Measurements from ENCODE around the gene NME3.

Gene NME3

DNA sequence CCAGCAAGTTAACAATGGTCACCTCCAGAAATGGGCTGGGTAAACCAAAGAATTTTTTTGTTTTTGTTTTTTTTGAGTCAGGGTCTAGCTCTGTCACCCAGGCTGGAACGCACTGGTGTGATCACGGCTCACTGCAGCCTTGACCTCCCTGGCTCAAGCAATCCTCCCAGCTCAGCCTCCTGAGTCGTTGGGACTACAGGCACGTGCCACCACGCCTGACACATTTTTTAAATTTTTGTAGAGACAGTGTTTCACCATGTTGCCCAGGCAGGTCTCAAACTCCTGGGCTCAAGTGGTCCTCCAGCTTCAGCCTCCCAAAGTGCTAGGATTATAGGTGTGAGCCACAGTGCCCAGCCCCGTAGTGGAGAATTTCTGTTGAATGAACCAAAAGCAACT lies 9.3 kb upstream of the NME3 start:
- TF ChIP-seq GATA1 (IDR thresholded peaks at IDR 0.05; ENCODE audit: low read depth, low read length) (no peak), POLR2A (IDR thresholded peaks at IDR 0.05; ENCODE audit: low read length) (no peak)
- no peak for DNase-seq

DNA sequence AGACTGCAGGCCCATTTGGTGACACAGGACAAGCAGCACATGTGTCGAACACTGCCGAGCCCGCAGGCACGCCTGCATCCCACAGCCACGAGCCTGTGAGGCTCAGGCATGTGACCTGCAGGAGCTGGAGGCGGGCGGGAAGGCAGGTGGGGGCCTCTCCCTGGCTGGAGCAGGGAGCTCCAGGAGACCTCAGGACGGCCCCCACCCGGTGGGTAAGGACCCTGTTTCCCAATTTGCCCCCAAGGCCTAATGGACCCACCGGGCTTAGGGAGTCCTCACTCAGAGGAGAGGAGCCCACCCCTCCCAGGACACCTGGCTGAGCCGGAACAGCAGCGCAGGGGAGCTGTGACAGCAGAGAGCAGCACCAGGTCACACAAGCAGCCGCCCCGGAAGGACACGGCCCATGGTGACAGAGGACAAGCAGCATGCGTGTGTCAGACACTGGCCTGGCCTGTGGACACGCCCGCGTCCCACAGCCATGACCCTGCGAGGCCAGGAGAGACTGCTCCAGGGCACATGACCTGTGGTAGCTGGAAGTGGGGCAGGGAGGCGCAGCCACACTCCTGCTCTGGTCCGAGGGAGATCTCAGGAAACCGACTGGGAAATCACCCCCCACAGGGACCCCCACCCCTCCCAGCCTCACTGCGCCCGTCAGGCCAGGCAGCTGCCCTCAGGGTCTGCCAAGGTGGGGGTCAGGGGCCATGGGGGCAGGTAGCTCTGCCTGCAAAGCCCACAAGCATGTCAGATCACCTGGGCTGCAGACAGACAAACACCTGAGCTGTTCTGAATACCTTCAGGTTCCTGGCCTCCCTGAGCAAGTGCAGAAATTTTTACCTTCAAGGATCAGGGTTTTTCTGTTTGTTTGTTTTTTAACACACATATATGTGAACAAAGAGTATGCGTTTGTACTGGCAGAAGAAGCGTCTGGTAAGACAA lies 8.7 kb upstream of the NME3 start:
- DNase-seq, result no peak
- TF ChIP-seq GATA1 (IDR thresholded peaks at IDR 0.05; ENCODE audit: low read depth, low read length) (no peak), POLR2A (IDR thresholded peaks at IDR 0.05; ENCODE audit: low read length) (peak; percentile 28)

DNA sequence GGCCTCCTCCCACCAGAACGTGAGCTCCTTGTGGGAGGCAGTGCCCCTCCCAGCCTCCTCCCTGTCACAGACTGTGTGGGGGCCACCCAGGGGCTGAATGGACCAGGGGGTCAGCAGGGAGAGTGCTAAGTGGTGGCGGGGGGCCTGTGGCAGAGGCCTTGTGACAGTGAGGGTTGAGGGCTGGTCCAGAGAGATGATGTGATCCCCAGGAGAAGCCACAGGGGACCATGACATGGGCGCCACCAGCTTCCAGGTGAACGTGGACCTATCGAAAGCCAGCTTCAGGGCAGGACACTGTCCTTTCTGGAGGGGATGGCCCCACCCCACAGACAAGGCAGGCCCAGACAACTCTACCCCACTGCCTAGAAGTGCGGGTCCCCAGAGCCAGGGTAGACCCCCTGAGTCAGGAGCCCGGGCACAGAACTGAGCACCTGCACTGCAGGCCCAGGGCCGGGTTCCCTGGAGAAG lies 7.9 kb upstream of the NME3 start:
- TF ChIP-seq GATA1 (IDR thresholded peaks at IDR 0.05; ENCODE audit: low read depth, low read length), result no peak
- TF ChIP-seq POLR2A (IDR thresholded peaks at IDR 0.05; ENCODE audit: low read length), result no peak
- no peak for DNase-seq

DNA sequence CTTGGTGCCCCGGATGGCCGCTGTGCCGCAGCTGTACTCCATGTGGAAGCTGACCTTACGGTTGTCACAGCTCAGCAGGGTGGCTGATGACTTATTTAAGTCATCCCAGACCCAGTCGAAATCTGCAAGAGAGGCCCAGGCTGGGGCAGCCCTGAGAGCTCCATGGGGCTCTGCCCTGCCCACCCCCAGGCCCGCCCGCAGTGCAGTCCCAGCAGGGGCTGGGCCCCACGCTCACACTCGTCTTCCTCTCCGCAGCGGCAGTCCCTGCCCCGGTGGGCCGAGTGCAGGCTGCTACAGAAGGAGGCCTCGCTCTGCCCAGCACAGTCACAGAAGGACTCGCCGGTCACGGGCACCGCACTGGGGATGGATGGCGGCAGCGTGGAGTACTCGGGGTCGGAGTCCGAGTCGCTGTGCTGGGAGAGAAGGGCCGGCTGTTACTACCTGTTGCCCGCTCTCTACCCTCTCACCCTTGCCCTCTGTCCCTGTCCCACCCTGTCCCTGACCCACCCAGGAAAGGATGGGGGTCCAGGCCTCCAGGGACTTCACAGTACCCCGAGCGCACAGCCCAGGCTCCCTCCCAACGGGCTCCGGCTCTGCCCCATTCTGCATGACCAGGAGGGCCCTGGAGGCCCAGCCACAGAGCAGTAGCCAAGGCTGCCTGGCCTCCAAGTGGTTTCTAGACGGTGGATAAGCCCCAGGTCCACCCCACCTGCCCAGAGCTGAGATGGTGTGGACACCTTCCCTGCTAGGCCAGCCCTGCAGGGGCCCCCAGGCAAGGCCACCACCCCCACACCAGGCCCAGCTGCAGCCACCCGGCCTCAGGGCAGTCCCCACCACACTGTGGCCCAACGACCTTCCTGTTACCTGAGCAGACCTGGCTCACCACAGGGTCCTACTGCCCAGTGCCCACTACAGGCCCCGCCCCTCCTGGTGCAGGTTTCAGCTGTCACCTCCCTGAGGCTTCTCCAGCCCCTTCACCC lies 7.1 kb upstream of the NME3 start:
- TF ChIP-seq POLR2A (IDR thresholded peaks at IDR 0.05; ENCODE audit: low read length) (no peak), GATA1 (IDR thresholded peaks at IDR 0.05; ENCODE audit: low read depth, low read length) (no peak)
- DNase-seq, result no peak

DNA sequence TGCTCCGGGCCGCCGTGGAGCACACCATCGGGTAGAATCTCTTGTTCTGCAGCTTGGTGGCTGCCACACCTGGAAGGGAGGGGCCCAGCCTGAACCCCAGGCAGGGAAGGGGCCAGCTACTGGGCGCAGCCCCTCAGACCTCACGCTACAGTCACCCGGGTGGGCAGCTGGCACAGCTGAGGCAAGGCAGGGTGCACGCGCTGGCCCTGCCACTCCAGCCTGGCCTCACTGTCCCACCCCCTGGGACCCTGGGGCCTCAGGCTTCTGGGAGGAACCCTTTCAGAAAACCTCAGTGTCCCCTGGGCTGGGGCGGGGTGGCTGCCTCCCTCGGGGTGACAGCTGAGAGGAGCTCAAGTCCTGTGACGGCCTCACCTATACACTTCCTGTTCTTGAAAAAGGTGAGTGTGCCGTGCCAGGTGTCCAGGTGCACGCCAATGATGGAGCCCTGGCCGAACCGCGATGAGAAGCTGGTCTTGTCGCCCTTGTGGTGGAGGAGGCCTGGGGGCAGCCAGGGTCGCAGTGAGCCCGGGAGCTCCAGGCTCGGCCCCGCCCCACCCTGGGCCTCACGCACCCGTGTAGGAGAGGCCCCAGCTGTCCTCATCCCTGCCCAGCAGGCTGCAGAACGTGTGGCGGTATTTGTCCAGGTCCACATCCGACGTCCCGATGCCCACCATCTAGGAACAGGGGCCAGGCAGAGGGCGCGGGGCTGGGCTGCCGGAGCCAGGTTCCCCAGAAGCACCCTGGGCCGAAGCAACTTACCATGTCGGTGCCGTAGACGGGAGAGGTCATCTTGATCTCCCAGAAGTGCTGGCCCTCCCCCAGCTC lies 6.2 kb upstream of the NME3 start:
- DNase-seq, result no peak
- TF ChIP-seq GATA1 (IDR thresholded peaks at IDR 0.05; ENCODE audit: low read depth, low read length) (no peak), POLR2A (IDR thresholded peaks at IDR 0.05; ENCODE audit: low read length) (peak; percentile 19)

DNA sequence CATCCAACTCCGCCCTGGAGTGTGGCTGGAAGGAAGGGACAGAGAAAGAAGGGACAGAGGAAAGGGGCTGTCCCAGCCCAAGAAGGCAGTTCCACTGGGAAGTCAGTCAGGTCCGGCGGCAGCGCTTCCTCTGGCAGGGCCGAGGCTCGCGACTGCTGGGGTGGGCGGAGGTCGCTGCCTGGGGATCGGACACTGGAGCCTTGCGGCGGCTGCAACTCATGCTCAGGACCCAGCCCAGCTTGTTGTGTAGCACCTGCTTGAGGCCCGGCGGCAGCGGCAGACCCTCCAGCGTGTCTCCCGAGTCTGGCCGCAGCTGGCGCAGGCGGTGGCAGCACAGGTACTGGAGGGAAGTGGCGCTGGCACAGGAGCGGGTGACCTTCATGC lies 5.6 kb upstream of the NME3 start:
- DNase-seq, result no peak
- TF ChIP-seq POLR2A (IDR thresholded peaks at IDR 0.05; ENCODE audit: low read length) (no peak), GATA1 (IDR thresholded peaks at IDR 0.05; ENCODE audit: low read depth, low read length) (no peak)

DNA sequence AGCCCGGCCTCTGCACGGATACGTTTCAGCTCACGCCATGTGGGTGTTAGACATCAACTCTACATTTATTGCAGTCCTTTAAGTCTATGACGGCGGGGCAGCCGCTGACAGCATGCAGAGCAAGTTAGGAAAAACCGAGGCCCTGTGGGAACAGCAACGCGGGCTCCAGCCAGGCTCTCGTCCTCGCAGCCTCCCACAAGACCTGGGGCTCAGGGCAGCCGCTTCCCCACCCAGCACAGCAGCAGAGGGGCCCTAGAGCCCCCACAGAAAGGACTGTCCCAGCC lies 5.3 kb upstream of the NME3 start:
- no peak for DNase-seq
- TF ChIP-seq GATA1 (IDR thresholded peaks at IDR 0.05; ENCODE audit: low read depth, low read length) (no peak), POLR2A (IDR thresholded peaks at IDR 0.05; ENCODE audit: low read length) (no peak)

DNA sequence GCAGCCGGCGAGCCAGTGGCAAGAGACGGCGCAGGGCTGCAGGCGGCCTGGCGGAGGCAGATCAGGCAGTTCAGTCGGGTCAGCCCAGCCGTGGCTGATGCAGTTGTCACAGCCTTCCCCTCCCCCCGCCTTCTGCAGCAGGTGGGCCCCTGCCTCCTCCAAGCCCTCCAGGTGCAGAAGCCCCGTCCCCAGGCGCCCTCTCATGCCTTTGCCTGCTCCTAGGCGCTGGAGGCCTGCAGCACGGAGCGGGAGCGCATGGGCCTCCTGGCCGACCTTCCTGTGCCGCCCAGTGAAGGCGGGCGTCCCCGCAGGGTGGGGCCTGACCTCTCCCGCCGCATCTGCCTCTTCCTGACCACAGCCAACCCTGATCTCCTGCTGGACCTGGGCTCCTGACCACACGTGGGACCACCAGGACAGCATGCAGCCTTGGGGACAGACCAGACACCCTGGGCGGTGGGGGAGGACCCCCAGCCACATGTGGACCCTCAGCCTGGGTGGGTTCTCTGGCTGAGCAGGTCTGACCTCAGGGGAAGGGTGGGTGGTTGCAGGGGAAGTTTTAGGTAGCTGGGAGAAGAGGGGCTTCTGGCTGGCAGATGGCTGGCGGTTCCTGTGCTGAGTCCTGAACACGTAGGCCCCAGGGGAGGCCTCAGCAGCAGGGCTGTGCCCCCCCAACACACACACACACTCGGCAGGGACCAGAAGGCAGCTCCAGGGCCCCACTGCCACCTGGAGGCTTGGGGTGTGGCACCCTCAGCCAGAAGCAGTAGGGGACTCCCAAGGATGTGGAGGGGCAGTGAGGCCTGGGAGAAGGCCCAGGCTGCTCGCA lies 4.7 kb upstream of the NME3 start:
- TF ChIP-seq POLR2A (IDR thresholded peaks at IDR 0.05; ENCODE audit: low read length) (no peak), GATA1 (IDR thresholded peaks at IDR 0.05; ENCODE audit: low read depth, low read length) (no peak)
- no peak for DNase-seq

DNA sequence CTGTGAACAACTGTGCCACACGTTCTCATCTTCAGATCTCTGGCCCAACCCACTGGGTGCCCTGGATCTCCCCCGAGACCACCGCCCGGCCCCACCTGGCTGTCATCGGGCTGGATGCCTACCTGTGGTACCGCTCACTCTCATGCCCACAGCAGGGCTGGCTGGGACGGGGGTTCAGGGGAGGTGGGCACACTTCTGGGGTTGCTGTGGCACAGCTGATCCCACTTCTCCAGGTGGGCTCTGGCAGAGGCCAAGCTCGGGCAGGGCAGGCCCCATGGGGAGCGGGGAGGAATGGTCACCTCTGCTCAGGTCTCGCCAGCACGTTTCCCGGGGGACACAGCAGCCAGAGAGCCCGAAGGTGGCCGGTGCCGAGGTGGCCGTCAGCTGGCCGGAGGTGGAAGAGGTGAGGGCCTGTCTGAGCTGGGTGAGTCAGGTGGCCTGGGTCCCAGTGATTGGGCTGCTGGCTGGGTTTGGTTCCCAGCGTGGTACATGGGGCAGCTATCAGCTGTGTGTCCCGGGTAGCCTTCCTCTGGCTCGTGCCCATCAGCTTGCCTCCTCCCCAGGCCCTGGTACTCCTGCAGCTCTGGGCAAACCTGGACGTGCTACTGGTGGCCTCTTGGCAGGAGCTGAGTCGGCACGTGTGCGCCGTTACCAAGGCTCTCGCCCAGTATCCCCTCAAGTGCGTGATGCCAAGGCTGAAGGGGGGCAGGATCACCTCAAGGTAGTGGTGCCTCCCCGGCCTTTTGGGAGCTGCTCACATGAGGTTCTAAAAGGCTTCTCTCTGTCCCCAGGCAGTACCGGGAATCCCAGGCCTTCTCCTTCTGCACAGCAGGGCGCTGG lies 3.9 kb upstream of the NME3 start:
- TF ChIP-seq POLR2A (IDR thresholded peaks at IDR 0.05; ENCODE audit: low read length) (no peak), GATA1 (IDR thresholded peaks at IDR 0.05; ENCODE audit: low read depth, low read length) (no peak)
- DNase-seq, result no peak

DNA sequence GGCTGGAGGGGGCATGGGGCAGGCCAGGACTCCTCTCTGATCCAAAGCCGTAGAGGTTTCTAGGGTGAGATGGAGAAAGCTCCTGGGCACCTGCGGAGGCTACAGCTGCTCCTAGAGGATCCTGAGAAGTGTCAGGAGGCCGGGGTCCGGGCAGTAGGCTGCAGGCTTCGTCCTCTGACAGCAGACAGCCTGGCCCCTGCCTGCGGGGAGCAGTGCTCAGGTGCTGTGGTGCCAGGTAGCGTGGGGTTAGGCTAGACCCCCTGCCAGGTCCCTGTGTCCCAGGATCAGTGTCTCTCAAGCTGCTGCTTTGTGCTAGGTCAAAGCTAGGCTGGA lies 3.1 kb upstream of the NME3 start:
- TF ChIP-seq POLR2A (IDR thresholded peaks at IDR 0.05; ENCODE audit: low read length) (no peak), GATA1 (IDR thresholded peaks at IDR 0.05; ENCODE audit: low read depth, low read length) (no peak)
- DNase-seq, result no peak

DNA sequence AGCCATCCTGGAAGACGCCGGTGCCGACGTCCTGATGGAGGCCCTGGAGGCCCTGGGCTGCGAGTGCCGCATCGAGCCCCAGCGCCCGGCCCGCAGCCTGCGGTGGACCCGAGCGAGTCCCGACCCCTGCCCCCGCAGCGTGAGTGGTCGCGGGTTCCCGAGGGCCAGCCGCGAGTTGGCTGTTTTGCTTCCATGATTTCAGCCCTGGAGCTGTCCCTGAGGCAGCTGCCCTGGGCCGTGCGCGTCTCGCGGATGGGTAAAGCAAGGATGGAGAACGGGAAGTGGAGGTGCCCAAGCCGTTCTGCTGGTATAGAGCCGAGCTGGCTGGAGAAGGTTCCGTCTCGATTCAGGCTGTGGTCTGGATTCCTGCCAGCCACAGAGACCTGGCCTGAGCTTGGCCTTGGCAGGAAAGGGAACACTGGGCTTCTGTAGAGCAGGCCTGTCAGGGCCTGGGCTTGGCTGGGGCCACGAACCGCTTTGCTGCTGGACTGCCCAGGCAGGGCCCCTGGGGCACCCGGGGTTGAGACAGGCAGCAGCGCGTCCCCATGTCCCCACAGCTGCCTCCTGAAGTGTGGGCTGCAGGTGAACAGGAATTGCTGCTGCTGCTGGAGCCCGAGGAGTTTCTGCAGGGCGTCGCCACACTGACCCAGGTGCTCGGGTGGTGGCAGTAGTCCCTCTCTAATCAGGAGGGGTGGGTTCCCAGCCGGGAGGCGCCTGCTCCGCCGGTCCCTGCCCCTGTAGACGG lies 2.5 kb upstream of the NME3 start:
- no peak for TF ChIP-seq POLR2A (IDR thresholded peaks at IDR 0.05; ENCODE audit: low read length)
- TF ChIP-seq GATA1 (IDR thresholded peaks at IDR 0.05; ENCODE audit: low read depth, low read length), result no peak
- peak; percentile 51 to 65 for DNase-seq
